ENCODE results near the gene CLDN7.
A peak's percentile ranks its signal among the peaks of the same experiment; 100 is the strongest.
"Not testable (repeated sequence)": the region's sequence is repeated elsewhere in the genome, so short reads cannot be mapped to it uniquely, and the experiment has no call there.

Gene CLDN7

GRCh38 chr17:7249830-7250229, 12.4 kb downstream of the CLDN7 start:
- Histone ChIP-seq H3K4me1 (ENCODE audit: control insufficient read depth, low read depth, low read length) (peaks cover 12% of the 10 kb centered on the region), H3K4me3 (ENCODE audit: low read length) (peak overlapping the region; percentile 94), H3K27ac (ENCODE audit: low read length) (no peak overlapping the region), H3K9me3 (ENCODE audit: control insufficient read depth, low read depth, low read length) (no peaks in the 10 kb centered on the region), H3K9ac (ENCODE audit: low read length) (no peak overlapping the region), H3K36me3 (ENCODE audit: control insufficient read depth, low read depth, low read length) (peaks cover 23% of the 10 kb centered on the region), H3K27me3 (ENCODE audit: control insufficient read depth, insufficient read depth, low read length) (no peaks in the 10 kb centered on the region)

GRCh38 chr17:7249214-7249613, 13.1 kb downstream of the CLDN7 start:
- peaks cover 12% of the 10 kb centered on the region for H3K4me1 ChIP-seq (ENCODE audit: control insufficient read depth, low read depth, low read length)
- no peaks in the 10 kb centered on the region for H3K9me3 ChIP-seq (ENCODE audit: control insufficient read depth, low read depth, low read length)
- H3K27me3 ChIP-seq (ENCODE audit: control insufficient read depth, insufficient read depth, low read length), result no peaks in the 10 kb centered on the region
- H3K4me3 ChIP-seq (ENCODE audit: low read length), result no peak overlapping the region
- H3K9ac ChIP-seq (ENCODE audit: low read length), result no peak overlapping the region
- H3K36me3 ChIP-seq (ENCODE audit: control insufficient read depth, low read depth, low read length), result peaks cover 22% of the 10 kb centered on the region
- H3K27ac ChIP-seq (ENCODE audit: low read length), result no peak overlapping the region

DNA sequence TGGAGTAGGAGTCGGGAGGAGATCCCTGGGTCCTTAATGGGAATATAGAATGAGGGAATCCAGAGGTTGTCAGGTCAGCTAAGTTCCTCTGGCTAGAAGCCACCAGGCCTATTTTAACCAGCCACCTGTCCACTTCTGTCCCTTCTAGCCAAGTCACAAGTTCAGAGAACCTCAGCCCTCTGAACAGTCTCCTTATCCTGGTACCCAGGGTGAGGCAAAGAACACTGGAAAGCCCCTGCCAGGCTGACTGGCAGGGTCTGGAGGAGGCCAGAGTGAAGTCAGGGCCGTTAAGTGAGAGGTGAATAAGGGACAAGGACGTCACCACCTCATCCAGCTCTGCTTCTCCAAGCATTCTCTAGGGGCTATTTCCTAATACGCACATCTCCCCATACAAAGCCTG, 13.5 kb downstream of the CLDN7 start:
- Histone ChIP-seq H3K4me3 (ENCODE audit: low read length) (no peak overlapping the region), H3K27ac (ENCODE audit: low read length) (no peak overlapping the region), H3K27me3 (ENCODE audit: control insufficient read depth, insufficient read depth, low read length) (no peaks in the 10 kb centered on the region), H3K9ac (ENCODE audit: low read length) (no peak overlapping the region), H3K4me1 (ENCODE audit: control insufficient read depth, low read depth, low read length) (peaks cover 12% of the 10 kb centered on the region), H3K36me3 (ENCODE audit: control insufficient read depth, low read depth, low read length) (peaks cover 22% of the 10 kb centered on the region), H3K9me3 (ENCODE audit: control insufficient read depth, low read depth, low read length) (no peaks in the 10 kb centered on the region)

DNA sequence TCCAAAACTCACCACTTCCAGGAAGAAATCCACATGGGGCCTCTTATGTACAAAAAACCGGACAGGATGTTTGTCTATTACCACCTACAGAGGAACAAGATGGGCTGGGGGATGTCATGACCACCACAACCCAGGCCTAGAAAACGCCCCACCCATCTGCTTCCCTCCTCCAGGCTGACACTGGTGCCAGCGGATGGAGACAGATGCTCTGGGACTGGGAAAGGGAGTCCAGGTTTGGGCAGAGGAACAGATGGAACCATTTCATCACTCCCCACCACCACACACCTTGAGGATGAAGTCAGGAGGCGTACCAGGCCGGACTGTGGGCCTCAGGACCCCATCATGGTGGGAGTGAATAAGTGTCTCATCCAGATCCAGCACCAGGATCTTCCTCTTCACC, 15.5 kb downstream of the CLDN7 start:
- Histone ChIP-seq H3K4me1 (ENCODE audit: control insufficient read depth, low read depth, low read length) (peaks cover 7% of the 10 kb centered on the region), H3K9ac (ENCODE audit: low read length) (no peak overlapping the region), H3K9me3 (ENCODE audit: control insufficient read depth, low read depth, low read length) (no peaks in the 10 kb centered on the region), H3K27ac (ENCODE audit: low read length) (no peak overlapping the region), H3K27me3 (ENCODE audit: control insufficient read depth, insufficient read depth, low read length) (no peaks in the 10 kb centered on the region), H3K4me3 (ENCODE audit: low read length) (no peak overlapping the region), H3K36me3 (ENCODE audit: control insufficient read depth, low read depth, low read length) (peaks cover 22% of the 10 kb centered on the region)

DNA sequence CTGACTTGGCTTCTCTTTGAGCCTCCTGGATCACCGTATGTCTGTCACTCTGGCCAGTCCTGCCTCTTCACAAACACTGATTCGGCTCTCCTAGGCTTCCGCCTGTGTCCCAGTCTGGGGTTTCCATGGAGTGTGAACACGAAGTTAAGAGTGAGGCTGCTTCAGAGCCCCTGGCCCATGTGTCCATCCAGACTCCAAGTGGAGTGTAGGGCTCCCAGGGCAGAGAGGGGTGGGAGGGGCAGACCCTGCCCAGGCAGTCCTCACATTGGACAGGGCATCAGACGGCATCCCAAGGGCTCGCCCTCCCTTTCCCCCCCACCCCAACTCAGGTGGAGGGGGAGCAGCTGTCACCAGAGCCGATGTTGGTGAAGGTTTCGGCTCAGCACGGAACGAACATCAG, 18.4 kb downstream of the CLDN7 start:
- not testable (repeated sequence) for H3K4me3 ChIP-seq (ENCODE audit: low read length); H3K27ac ChIP-seq (ENCODE audit: low read length); H3K9ac ChIP-seq (ENCODE audit: low read length); H3K27me3 ChIP-seq (ENCODE audit: control insufficient read depth, insufficient read depth, low read length); H3K4me1 ChIP-seq (ENCODE audit: control insufficient read depth, low read depth, low read length); H3K9me3 ChIP-seq (ENCODE audit: control insufficient read depth, low read depth, low read length)
- peaks cover 29% of the 10 kb centered on the region for H3K36me3 ChIP-seq (ENCODE audit: control insufficient read depth, low read depth, low read length)

GRCh38 chr17:7243453-7243729, 18.9 kb downstream of the CLDN7 start:
- Histone ChIP-seq H3K27ac (ENCODE audit: low read length) (no peak overlapping the region), H3K27me3 (ENCODE audit: control insufficient read depth, insufficient read depth, low read length) (no peaks in the 10 kb centered on the region), H3K4me1 (ENCODE audit: control insufficient read depth, low read depth, low read length) (peaks cover 7% of the 10 kb centered on the region), H3K4me3 (ENCODE audit: low read length) (peak overlapping the region; percentile 86), H3K9me3 (ENCODE audit: control insufficient read depth, low read depth, low read length) (no peaks in the 10 kb centered on the region), H3K9ac (ENCODE audit: low read length) (peak overlapping the region; percentile 71), H3K36me3 (ENCODE audit: control insufficient read depth, low read depth, low read length) (peaks cover 29% of the 10 kb centered on the region)

GRCh38 chr17:7242717-7243452, 19.4 kb downstream of the CLDN7 start:
- Histone ChIP-seq H3K27me3 (ENCODE audit: control insufficient read depth, insufficient read depth, low read length) (no peaks in the 10 kb centered on the region), H3K27ac (ENCODE audit: low read length) (peak overlapping the region; percentile 83), H3K4me1 (ENCODE audit: control insufficient read depth, low read depth, low read length) (peaks cover 7% of the 10 kb centered on the region), H3K4me3 (ENCODE audit: low read length) (peak overlapping the region; percentile 86), H3K36me3 (ENCODE audit: control insufficient read depth, low read depth, low read length) (peaks cover 29% of the 10 kb centered on the region), H3K9me3 (ENCODE audit: control insufficient read depth, low read depth, low read length) (no peaks in the 10 kb centered on the region), H3K9ac (ENCODE audit: low read length) (peak overlapping the region; percentile 71)

GRCh38 chr17:7241783-7242716, 20.2 kb downstream of the CLDN7 start, which contains the start of gene GABARAP:
Gene GABARAP (minus strand): TSS chr17:7242449. CDS start chr17:7242330, 119 bp downstream.
- H3K36me3 ChIP-seq (ENCODE audit: control insufficient read depth, low read depth, low read length), result peaks cover 31% of the 10 kb centered on the region
- H3K9me3 ChIP-seq (ENCODE audit: control insufficient read depth, low read depth, low read length), result no peaks in the 10 kb centered on the region
- H3K27ac ChIP-seq (ENCODE audit: low read length), result peak within 1 kb of the TSS; percentile 83
- H3K4me1 ChIP-seq (ENCODE audit: control insufficient read depth, low read depth, low read length), result peaks cover 12% of the 10 kb centered on the region
- peak within 1 kb of the TSS; percentile 86 for H3K4me3 ChIP-seq (ENCODE audit: low read length)
- peak within 1 kb of the TSS; percentile 71 for H3K9ac ChIP-seq (ENCODE audit: low read length)
- H3K27me3 ChIP-seq (ENCODE audit: control insufficient read depth, insufficient read depth, low read length), result no peaks in the 10 kb centered on the region

- Histone ChIP-seq H3K4me1 (ENCODE audit: control insufficient read depth, low read depth, low read length) (peaks cover 12% of the 10 kb centered on the region), H3K9me3 (ENCODE audit: control insufficient read depth, low read depth, low read length) (no peaks in the 10 kb centered on the region), H3K36me3 (ENCODE audit: control insufficient read depth, low read depth, low read length) (peaks cover 34% of the 10 kb centered on the region), H3K27me3 (ENCODE audit: control insufficient read depth, insufficient read depth, low read length) (no peaks in the 10 kb centered on the region), H3K9ac (ENCODE audit: low read length) (peak overlapping the region; percentile 71), H3K4me3 (ENCODE audit: low read length) (peak overlapping the region; percentile 86), H3K27ac (ENCODE audit: low read length) (peak overlapping the region; percentile 3)
Measured at GRCh38 chr17:7241090-7241733, 21.1 kb downstream of the CLDN7 start.

DNA sequence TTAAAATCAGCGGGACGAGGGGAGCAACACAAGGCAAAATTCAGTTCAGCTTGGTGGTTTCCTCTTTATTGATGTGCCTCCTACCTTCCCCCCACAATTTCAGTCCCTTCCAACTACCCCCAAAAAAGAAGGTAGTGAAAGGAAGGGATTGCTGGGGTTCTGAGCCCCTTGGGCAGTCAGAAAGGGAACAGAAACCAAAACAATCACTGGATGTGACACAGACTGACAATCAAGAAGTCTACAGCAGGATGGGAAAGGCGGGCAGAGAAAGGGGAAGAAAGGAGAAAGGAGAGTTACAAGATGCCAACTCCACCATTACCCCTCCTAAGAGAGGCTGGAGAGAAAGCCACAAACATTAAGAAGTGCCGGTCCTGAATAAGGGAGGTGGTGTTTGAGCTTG, 21.9 kb downstream of the CLDN7 start:
- Histone ChIP-seq H3K4me3 (ENCODE audit: low read length) (peak overlapping the region; percentile 86), H3K36me3 (ENCODE audit: control insufficient read depth, low read depth, low read length) (peaks cover 36% of the 10 kb centered on the region), H3K9ac (ENCODE audit: low read length) (no peak overlapping the region), H3K27ac (ENCODE audit: low read length) (no peak overlapping the region), H3K4me1 (ENCODE audit: control insufficient read depth, low read depth, low read length) (peaks cover 12% of the 10 kb centered on the region), H3K9me3 (ENCODE audit: control insufficient read depth, low read depth, low read length) (no peaks in the 10 kb centered on the region), H3K27me3 (ENCODE audit: control insufficient read depth, insufficient read depth, low read length) (no peaks in the 10 kb centered on the region)
